Choroid plexus epithelial cell (primary cell): Measurements from ENCODE around the gene LPP.

Experiments
- DNase-seq: peaks from one replicate; pipeline ENCODE4 v3.0.0-alpha.2; 2010; ENCODE audit warnings: low read depth
- H3K4me3 ChIP-seq: 2 replicates; pipeline ENCODE4 v1.5.1; 2011; ENCODE audit warnings: low read depth, mild to moderate bottlenecking, control low read depth, low read length, moderate library complexity
- TF ChIP-seq, protein P1 (sequence below): conservative IDR thresholded peaks from 2 replicates; pipeline ENCODE4 v1.5.1; 2011; ENCODE audit warnings: low read depth, mild to moderate bottlenecking, control low read depth, inconsistent platforms, low read length, moderate library complexity

Gene LPP

DNA sequence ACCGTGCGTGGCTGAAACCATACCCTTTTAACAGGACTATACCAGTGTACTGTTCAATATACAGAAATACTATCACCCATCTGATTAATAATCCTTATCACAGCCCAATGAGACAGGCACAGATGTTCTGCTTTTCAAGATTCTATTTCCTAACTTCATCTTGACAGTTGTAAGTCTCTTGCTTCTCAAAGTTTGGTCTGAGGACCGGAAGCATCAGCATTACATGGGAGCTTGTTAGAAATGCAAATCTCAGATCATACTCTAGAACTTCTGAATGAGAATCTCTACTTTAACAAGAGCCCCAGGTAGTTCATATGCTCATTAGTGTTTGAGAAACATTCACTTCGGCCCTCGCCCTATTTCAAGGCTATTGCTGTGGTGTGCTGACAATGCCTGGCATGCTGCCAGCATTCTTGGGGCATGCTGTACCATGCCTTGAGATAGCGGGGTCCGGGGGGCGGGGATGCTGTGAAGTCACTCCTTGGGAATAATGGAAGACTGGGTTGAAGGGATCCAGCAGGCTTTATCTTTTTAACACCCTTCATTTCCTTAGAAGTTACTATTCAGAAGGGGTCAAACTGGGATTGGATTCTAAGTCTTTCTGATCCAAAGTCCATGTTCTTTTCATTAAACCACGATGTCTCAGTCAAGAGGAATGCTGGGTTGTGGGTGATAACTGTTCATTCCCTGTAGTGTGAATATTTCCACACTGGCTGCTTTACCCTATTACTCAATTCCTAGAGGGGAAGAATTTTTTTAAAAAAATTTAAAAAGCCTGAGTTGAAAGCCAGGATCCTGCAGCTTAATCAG is 194.7 kb downstream of the LPP start:
- TF ChIP-seq, protein P1, sequence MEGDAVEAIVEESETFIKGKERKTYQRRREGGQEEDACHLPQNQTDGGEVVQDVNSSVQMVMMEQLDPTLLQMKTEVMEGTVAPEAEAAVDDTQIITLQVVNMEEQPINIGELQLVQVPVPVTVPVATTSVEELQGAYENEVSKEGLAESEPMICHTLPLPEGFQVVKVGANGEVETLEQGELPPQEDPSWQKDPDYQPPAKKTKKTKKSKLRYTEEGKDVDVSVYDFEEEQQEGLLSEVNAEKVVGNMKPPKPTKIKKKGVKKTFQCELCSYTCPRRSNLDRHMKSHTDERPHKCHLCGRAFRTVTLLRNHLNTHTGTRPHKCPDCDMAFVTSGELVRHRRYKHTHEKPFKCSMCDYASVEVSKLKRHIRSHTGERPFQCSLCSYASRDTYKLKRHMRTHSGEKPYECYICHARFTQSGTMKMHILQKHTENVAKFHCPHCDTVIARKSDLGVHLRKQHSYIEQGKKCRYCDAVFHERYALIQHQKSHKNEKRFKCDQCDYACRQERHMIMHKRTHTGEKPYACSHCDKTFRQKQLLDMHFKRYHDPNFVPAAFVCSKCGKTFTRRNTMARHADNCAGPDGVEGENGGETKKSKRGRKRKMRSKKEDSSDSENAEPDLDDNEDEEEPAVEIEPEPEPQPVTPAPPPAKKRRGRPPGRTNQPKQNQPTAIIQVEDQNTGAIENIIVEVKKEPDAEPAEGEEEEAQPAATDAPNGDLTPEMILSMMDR: no peak
- peak; percentile 96 for DNase-seq
- no peak overlapping the region for H3K4me3 ChIP-seq

DNA sequence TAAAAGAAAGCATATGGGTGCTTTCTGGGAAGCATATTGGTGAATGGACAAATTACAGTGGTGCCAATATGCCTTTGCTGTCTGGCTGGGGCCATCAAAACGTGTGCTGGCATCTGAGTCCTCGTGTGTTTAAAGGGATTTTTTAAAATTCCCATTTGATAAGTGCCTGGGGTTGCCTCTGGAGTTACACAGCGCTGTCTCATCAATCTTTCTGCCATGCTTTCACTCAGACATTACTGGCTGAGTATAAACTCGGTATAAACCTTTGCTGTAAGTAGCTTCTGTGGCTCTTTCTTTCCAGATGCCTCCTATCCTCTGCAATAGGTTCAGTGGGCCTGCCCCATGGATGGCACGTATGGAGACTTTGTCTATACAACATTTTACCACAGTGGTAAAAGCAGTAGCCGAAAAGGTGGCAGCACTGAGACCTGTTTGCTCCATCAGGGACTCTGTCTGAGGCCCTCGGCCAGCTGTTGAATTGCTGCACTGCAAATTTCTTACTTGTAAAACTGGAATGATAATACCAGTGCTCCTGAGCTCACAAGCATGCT is 195.5 kb downstream of the LPP start:
- TF ChIP-seq, protein P1: peak; percentile 37
- H3K4me3 ChIP-seq: no peak overlapping the region
- peak; percentile 43 for DNase-seq

DNA sequence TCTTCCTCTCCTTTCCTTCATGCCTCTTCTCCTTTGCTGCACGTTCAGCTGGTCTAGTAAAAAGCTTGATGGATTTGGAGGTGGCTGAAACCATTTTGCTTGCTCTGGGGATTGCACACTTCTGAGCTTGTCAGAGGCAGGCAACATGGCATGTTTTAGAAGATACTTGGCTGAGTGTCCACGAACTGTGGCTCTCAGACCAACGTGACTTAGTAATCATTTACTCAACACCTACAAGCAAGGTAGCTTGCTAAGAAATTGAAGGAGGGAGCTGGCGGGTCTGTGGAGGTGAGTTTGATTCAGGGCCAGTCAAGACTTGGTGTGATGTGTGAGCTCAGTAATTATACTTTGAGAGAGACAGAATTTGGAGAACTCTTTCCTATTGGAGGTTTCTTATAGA is 196.0 kb downstream of the LPP start:
- TF ChIP-seq, protein P1: no peak
- no peak for DNase-seq
- no peak overlapping the region for H3K4me3 ChIP-seq

DNA sequence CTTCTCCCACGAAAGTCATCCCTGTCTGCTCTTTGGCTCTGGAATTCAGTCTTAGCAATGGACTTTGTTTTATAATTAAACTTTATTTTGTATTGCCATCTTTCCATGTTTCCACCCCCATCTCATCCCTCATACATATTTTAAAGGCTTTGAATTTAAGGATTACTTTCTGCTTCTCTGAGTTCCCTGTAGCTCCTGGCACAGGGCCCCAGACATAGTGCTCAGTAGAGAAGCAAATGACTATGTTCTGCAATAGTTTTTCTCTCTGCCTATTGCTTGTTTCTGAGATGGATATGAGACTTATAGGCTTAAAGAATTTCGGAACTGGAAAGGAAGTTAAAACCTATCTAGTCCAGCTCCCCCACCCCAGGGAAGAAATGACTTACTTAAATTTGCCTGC is 197.0 kb downstream of the LPP start:
- DNase-seq: no peak
- TF ChIP-seq, protein P1: no peak
- no peak overlapping the region for H3K4me3 ChIP-seq

DNA sequence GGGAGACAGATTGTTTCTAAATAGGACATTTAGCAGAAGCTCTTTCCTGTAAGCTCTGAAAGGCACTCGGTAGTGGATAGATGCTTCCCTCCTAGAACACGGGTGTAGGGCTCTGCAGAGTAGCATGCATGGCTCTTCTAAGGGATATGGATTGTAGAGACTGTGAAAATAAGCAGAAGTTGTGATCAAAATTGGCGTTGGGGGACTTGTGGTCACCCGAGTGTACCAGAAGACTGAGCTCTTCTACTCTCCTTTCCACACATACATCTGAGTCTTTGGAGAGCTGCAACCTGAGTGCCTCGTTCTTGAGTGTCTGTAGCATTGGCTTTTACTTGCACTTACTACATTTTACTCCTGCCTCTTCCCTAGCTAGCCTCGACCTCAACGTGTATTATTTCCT is 197.7 kb downstream of the LPP start:
- no peak for DNase-seq
- TF ChIP-seq, protein P1: no peak
- no peak overlapping the region for H3K4me3 ChIP-seq

DNA sequence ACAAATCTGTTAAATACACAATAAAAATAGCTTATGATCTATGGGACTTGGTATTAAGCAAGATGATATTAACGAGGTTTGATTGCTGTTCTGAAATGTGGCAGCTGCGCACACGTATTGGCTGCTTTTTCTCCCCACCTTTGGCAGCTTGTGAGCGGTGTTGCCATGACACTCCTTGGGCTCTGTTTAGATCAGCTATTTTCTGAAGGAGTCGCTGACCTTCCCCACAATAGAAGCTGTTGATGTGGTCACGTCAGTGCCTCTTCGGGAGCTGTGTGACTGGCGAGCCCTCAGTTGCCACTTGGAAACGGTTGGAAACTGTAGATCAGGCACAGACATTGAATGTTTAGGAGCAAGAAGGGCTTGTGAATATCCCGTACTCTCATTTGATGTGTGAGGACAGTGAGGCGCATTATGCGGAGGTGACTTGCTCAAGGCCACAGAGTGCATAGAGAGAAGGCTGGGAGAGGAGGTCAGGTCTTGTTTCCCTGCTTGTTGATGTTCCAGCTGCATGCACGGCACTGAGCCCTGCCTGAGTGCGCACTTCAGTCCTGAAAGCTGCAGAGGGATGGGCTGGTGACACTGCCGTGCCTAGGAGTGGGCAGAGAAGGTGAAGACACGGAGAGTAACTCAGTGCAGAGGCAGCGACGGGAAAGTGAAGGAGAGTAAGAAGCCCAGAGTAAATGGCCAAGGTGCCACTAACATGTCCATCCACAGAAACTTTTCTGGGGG is 198.4 kb downstream of the LPP start:
- TF ChIP-seq, protein P1: no peak
- H3K4me3 ChIP-seq: no peak overlapping the region
- DNase-seq: no peak

DNA sequence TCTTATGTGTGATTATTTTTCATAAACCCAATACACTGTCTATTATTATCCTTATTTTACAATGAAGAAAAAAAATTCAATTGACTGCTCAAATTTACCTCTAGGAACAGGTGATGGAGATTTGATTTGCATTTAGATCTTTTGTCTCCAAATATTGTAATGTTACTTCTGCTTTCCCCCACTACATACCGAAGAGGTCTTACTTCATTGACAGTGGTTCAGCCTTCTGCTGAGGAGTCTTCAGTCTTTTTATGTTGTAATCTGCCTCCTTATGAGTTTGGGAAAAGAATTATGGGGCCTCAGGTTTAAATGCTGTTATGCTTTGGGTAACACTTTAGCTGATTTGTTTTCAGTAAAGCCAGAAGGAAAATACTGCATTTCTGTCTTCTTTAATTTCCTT is 199.5 kb downstream of the LPP start:
- TF ChIP-seq, protein P1: no peak
- DNase-seq: no peak
- H3K4me3 ChIP-seq: no peak overlapping the region
